Keratinocyte (primary cell): ENCODE data around the gene SLC6A15. TPM values are rescaled to one million over a fixed set of nuclear protein-coding genes. Genes with fewer than 3 reads are reported as not detected.

Experiments used
- DNase-seq: peaks from one replicate; pipeline ENCODE4 v3.0.0-alpha.2; 2011; ENCODE audit warnings: low read depth, missing footprints, low spot score
- FAIRE-seq: peaks from 2 replicates; lab custom pipeline; 2011; peaks lifted over from hg19 to GRCh38; lab: Jason Lieb, UNC
- H2AFZ ChIP-seq: 2 replicates; pipeline ENCODE4 v1.6.0; 2012; ENCODE audit warnings: low read length, control low read depth, inconsistent platforms; ENCODE audit not compliant: control insufficient read depth
- H3K27ac ChIP-seq: 2 replicates; pipeline ENCODE4 v1.5.1; 2011; ENCODE audit warnings: low read length; ENCODE audit not compliant: control insufficient read depth, insufficient read depth
- H3K27me3 ChIP-seq: 3 replicates; pipeline ENCODE4 v1.6.0; 2011; ENCODE audit warnings: low read length; ENCODE audit not compliant: control insufficient read depth, insufficient read depth; ENCODE audit errors: extremely low read depth
- H3K36me3 ChIP-seq, 2 experiments: 2 replicates in 1 of 2; 3 replicates in 1 of 2; pipeline ENCODE4 v1.5.1; 2011; ENCODE audit warnings: low read length in 2 of 2, mild to moderate bottlenecking in 1 of 2; ENCODE audit not compliant: control insufficient read depth in 2 of 2, insufficient read depth in 2 of 2; ENCODE audit errors: extremely low read depth in 1 of 2
- H3K4me1 ChIP-seq: 3 replicates; pipeline ENCODE4 v1.5.1; 2011; ENCODE audit warnings: low read length; ENCODE audit not compliant: control insufficient read depth, insufficient read depth; ENCODE audit errors: extremely low read depth
- H3K4me2 ChIP-seq: 3 replicates; pipeline ENCODE4 v1.6.0; 2011; ENCODE audit warnings: low read depth, low read length; ENCODE audit not compliant: control insufficient read depth, insufficient read depth; ENCODE audit errors: extremely low read depth
- H3K4me3 ChIP-seq, 3 experiments: fragments of 200-600 bp in 1 of 3; sonication (generic) in 1 of 3; 2 replicates in 2 of 3; 3 replicates in 1 of 3; pipeline ENCODE4 v1.5.1; 2011 to 2016; ENCODE audit warnings: low read length in 3 of 3, mild to moderate bottlenecking in 3 of 3, control low read depth in 2 of 3, inconsistent platforms in 1 of 3, low read depth in 1 of 3, mixed read lengths in 1 of 3, mixed run types in 1 of 3, moderate library complexity in 1 of 3; ENCODE audit not compliant: control insufficient read depth in 2 of 3, insufficient read depth in 2 of 3; ENCODE audit errors: extremely low read depth in 1 of 3
- H3K79me2 ChIP-seq: 2 replicates; pipeline ENCODE4 v1.6.0; 2012; ENCODE audit warnings: low read length; ENCODE audit not compliant: control insufficient read depth, insufficient read depth
- H3K9ac ChIP-seq: 3 replicates; pipeline ENCODE4 v1.6.0; 2011; ENCODE audit warnings: low read length; ENCODE audit not compliant: control insufficient read depth, insufficient read depth; ENCODE audit errors: extremely low read depth
- H3K9me1 ChIP-seq: 3 replicates; pipeline ENCODE4 v1.6.0; 2011; ENCODE audit warnings: low read length; ENCODE audit not compliant: control insufficient read depth, insufficient read depth; ENCODE audit errors: extremely low read depth
- H3K9me3 ChIP-seq: 2 replicates; pipeline ENCODE4 v1.5.1; 2012; ENCODE audit warnings: low read depth, low read length; ENCODE audit not compliant: control insufficient read depth
- H4K20me1 ChIP-seq: 3 replicates; pipeline ENCODE4 v1.6.0; 2011; ENCODE audit warnings: low read length; ENCODE audit not compliant: control insufficient read depth, insufficient read depth; ENCODE audit errors: extremely low read depth
- CTCF ChIP-seq, 3 experiments: IDR thresholded peaks in 1 of 3; conservative IDR thresholded peaks in 1 of 3; optimal IDR thresholded peaks in 1 of 3; 2 replicates in 2 of 3; 3 replicates in 1 of 3; pipeline versions ENCODE3 to v1.5.1; 2011; ENCODE audit warnings: low read length in 3 of 3, mild to moderate bottlenecking in 3 of 3, moderate library complexity in 2 of 3, control low read depth in 1 of 3, inconsistent platforms in 1 of 3; ENCODE audit not compliant: insufficient read depth in 2 of 3; ENCODE audit errors: extremely low read depth in 1 of 3
- EZH2 ChIP-seq: IDR thresholded peaks from one replicate; pipeline ENCODE4 v1.6.1; 2012; ENCODE audit warnings: inconsistent platforms, mild to moderate bottlenecking, low read length, moderate library complexity
- dilution Hi-C: fragments of 300-500 bp; cut with MboI; formaldehyde crosslinking; loops from one replicate; pipeline ENCODE4 v1.7.0; 2020; ENCODE audit warnings: low sequenced_read_pairs; ENCODE audit not compliant: extremely low pct_ligation_motif_present
- polyA plus RNA-seq, 5 experiments: library from polyadenylated mRNA; depleted of rRNA in 3 of 5; stranded (reverse) in 3 of 5; stranded (forward) in 1 of 5; unstranded in 1 of 5; fragments of >200 nt; gene quantifications; 1 replicate in 1 of 5; 2 replicates in 3 of 5; 3 replicates in 1 of 5; pipeline versions ENCODE4 v1.2.1 to v1.2.3, GENCODE V29; 2011 to 2012; ENCODE audit warnings: missing spikeins in 2 of 5, low read depth in 1 of 5, low replicate concordance in 1 of 5

The SLC6A15 gene
- polyA plus RNA-seq, 1 donor (not counting 4 experiments of a cell fraction or from before 2014, with no cell fraction given): 18.9 TPM

GRCh38 chr12:84841591-84841990, 71.0 kb downstream of the SLC6A15 start:
- Histone ChIP-seq H4K20me1 (no peaks in the 10 kb centered on the region), H3K9ac (no peak overlapping the region), H3K4me1 (no peaks in the 10 kb centered on the region), H3K4me2 (no peak overlapping the region), H3K79me2 (no peaks in the 10 kb centered on the region), H3K9me3 (no peaks in the 10 kb centered on the region), H3K4me3 (no peak overlapping the region), H2AFZ (no peak overlapping the region), H3K9me1 (no peaks in the 10 kb centered on the region), H3K27me3 (no peaks in the 10 kb centered on the region), H3K36me3 (no peaks in the 10 kb centered on the region), H3K27ac (no peak overlapping the region)
- dilution Hi-C loops: no loop called here
- DNase-seq: no peak
- FAIRE-seq: no peak
- TF ChIP-seq CTCF (optimal IDR thresholded peaks at IDR 0.05 in 1 of 3, IDR thresholded peaks at IDR 0.05 in 1 of 3, conservative IDR thresholded peaks at IDR 0.05 in 1 of 3; ENCODE audit: extremely low read depth in 1 of 3, insufficient read depth in 2 of 3, low read length in 3 of 3): no peak
- TF ChIP-seq EZH2: no peak

GRCh38 chr12:84840356-84840755, 72.2 kb downstream of the SLC6A15 start:
- H3K36me3 ChIP-seq: no peaks in the 10 kb centered on the region
- DNase-seq: no peak
- no peaks in the 10 kb centered on the region for H4K20me1 ChIP-seq
- no peaks in the 10 kb centered on the region for H3K27me3 ChIP-seq
- H3K4me1 ChIP-seq: no peaks in the 10 kb centered on the region
- no peaks in the 10 kb centered on the region for H3K9me1 ChIP-seq
- TF ChIP-seq CTCF (optimal IDR thresholded peaks at IDR 0.05 in 1 of 3, IDR thresholded peaks at IDR 0.05 in 1 of 3, conservative IDR thresholded peaks at IDR 0.05 in 1 of 3; ENCODE audit: extremely low read depth in 1 of 3, insufficient read depth in 2 of 3, low read length in 3 of 3) (no peak), EZH2 (no peak)
- no peak overlapping the region for H2AFZ ChIP-seq
- H3K4me2 ChIP-seq: no peak overlapping the region
- H3K4me3 ChIP-seq: no peak overlapping the region
- no peaks in the 10 kb centered on the region for H3K79me2 ChIP-seq
- H3K27ac ChIP-seq: no peak overlapping the region
- no peaks in the 10 kb centered on the region for H3K9me3 ChIP-seq
- no peak for FAIRE-seq
- dilution Hi-C loops: no loop called here
- no peak overlapping the region for H3K9ac ChIP-seq
